ENCODE results near the gene CD163.

Gene CD163

DNA sequence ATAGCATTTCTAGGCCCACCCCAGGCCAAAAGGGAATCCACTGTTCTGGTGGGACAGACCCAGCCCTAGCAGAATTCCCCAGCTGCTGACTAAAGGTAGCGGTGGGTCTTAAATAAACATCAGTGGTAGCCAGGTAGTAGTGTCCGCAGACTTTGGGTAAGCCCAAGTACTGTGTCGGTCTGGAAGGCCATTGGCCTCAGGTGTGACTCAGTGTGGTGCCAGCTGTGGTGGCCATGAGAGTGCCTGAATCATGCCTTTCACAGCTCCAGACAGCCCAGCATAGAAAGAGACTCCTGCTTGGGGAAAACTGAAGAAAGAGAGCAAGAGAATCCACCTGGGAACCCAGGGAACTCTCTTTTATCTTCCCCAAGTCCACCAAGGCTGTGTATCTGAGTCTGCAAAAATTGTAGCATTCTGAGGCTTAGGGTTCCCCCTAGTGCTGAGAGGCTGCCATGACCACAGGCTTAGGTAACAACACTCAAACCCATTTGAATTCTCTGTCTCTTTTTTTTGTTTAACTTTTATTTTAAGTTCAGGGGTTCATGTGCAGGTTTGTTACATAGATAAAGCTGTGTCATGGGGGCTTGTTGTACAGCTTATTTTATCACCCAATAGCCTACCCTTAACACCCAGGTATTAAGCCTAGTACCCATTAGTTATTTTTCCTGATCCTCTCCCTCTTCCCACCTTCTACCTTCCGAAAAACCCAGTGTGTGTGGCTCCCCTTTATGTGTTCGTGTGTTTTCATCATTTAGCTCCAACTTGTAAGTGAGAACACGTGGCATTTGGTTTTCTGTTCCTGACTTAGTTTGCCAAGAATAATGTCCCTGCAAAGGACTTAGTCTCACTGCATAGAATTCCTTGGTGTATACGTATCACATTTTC lies 43.0 kb downstream of the CD163 start:
- H3K36me3 ChIP-seq (ENCODE audit: control insufficient read depth in 2 of 2, insufficient read depth in 1 of 2, low read length in 2 of 2) = no peaks in the 10 kb centered on the region
- H3K27ac ChIP-seq (ENCODE audit: extremely low read depth, low read depth, low read length) = no peak overlapping the region
- POLR2A ChIA-PET = no interaction called here
- H3K4me1 ChIP-seq (ENCODE audit: control insufficient read depth, insufficient read depth, low read length) = no peaks in the 10 kb centered on the region
- H3K9me3 ChIP-seq (ENCODE audit: control insufficient read depth, insufficient read depth, low read depth, low read length) = no peaks in the 10 kb centered on the region
- CTCF ChIA-PET = interaction anchor here (0.6 to 3.0 kb wide), 21 partner anchors 8 to 1283 kb away, joined by 3 to 14 read pairs (median 3); no protein-coding TSS in a partner anchor
- TF ChIP-seq, protein P1, sequence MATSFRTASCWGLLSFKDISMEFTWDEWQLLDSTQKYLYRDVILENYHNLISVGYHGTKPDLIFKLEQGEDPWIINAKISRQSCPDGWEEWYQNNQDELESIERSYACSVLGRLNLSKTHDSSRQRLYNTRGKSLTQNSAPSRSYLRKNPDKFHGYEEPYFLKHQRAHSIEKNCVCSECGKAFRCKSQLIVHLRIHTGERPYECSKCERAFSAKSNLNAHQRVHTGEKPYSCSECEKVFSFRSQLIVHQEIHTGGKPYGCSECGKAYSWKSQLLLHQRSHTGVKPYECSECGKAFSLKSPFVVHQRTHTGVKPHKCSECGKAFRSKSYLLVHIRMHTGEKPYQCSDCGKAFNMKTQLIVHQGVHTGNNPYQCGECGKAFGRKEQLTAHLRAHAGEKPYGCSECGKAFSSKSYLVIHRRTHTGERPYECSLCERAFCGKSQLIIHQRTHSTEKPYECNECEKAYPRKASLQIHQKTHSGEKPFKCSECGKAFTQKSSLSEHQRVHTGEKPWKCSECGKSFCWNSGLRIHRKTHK (tag by site-specific recombination; IDR thresholded peaks at IDR 0.05) = no peak
- TF ChIP-seq ZNF112 (tag by site-specific recombination; IDR thresholded peaks at IDR 0.05) (no peak), ZNF600 (tag by site-specific recombination; IDR thresholded peaks at IDR 0.05) (no peak), ZNF654 (tag by site-specific recombination; IDR thresholded peaks at IDR 0.05; ENCODE audit: low read depth) (peak; percentile 56), ZNF561 (tag by site-specific recombination; IDR thresholded peaks at IDR 0.05; ENCODE audit: borderline replicate concordance) (no peak), ZNF677 (tag by site-specific recombination; IDR thresholded peaks at IDR 0.05) (no peak), ZNF335 (tag by site-specific recombination; conservative IDR thresholded peaks at IDR 0.05) (peak; percentile 20; the same call in 1 of the 2 replicates), ZNF404 (tag by site-specific recombination; IDR thresholded peaks at IDR 0.05) (no peak), CTCF (tag by site-specific recombination; IDR thresholded peaks at IDR 0.05) (peak; percentile 57; the same call in 1 of the 2 replicates), ZBTB21 (tag by site-specific recombination; IDR thresholded peaks at IDR 0.05) (no peak), SP3 (tag by site-specific recombination; IDR thresholded peaks at IDR 0.05) (no peak)
- TF ChIP-seq, protein P2, sequence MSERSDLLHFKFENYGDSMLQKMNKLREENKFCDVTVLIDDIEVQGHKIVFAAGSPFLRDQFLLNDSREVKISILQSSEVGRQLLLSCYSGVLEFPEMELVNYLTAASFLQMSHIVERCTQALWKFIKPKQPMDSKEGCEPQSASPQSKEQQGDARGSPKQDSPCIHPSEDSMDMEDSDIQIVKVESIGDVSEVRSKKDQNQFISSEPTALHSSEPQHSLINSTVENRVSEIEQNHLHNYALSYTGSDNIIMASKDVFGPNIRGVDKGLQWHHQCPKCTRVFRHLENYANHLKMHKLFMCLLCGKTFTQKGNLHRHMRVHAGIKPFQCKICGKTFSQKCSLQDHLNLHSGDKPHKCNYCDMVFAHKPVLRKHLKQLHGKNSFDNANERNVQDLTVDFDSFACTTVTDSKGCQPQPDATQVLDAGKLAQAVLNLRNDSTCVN (tag by site-specific recombination; optimal IDR thresholded peaks at IDR 0.05) = no peak
- TF ChIP-seq, protein P3, sequence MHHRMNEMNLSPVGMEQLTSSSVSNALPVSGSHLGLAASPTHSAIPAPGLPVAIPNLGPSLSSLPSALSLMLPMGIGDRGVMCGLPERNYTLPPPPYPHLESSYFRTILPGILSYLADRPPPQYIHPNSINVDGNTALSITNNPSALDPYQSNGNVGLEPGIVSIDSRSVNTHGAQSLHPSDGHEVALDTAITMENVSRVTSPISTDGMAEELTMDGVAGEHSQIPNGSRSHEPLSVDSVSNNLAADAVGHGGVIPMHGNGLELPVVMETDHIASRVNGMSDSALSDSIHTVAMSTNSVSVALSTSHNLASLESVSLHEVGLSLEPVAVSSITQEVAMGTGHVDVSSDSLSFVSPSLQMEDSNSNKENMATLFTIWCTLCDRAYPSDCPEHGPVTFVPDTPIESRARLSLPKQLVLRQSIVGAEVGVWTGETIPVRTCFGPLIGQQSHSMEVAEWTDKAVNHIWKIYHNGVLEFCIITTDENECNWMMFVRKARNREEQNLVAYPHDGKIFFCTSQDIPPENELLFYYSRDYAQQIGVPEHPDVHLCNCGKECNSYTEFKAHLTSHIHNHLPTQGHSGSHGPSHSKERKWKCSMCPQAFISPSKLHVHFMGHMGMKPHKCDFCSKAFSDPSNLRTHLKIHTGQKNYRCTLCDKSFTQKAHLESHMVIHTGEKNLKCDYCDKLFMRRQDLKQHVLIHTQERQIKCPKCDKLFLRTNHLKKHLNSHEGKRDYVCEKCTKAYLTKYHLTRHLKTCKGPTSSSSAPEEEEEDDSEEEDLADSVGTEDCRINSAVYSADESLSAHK (tag by site-specific recombination; IDR thresholded peaks at IDR 0.05) = no peak
- no peak overlapping the region for H3K4me3 ChIP-seq (ENCODE audit: low read depth, low read length)

GRCh38 chr12:7459973-7460372 lies 43.6 kb downstream of the CD163 start:
- CTCF ChIA-PET = interaction anchor here (0.6 to 3.0 kb wide), 11 partner anchors 15 to 258 kb away, joined by 3 to 14 read pairs (median 4); no protein-coding TSS in a partner anchor
- POLR2A ChIA-PET = no interaction called here
- Histone ChIP-seq H3K36me3 (ENCODE audit: control insufficient read depth in 2 of 2, insufficient read depth in 1 of 2, low read length in 2 of 2) (no peaks in the 10 kb centered on the region), H3K4me3 (ENCODE audit: low read depth, low read length) (no peak overlapping the region), H3K27ac (ENCODE audit: extremely low read depth, low read depth, low read length) (no peak overlapping the region), H3K4me1 (ENCODE audit: control insufficient read depth, insufficient read depth, low read length) (no peaks in the 10 kb centered on the region), H3K9me3 (ENCODE audit: control insufficient read depth, insufficient read depth, low read depth, low read length) (no peaks in the 10 kb centered on the region)
- TF ChIP-seq SCRT2 (tag by site-specific recombination; IDR thresholded peaks at IDR 0.05) (peak; percentile 35; the same call in 1 of the 2 replicates), ZNF335 (tag by site-specific recombination; conservative IDR thresholded peaks at IDR 0.05) (peak; percentile 29), ZNF10 (tag by site-specific recombination; IDR thresholded peaks at IDR 0.05) (no peak), ZNF561 (tag by site-specific recombination; IDR thresholded peaks at IDR 0.05; ENCODE audit: borderline replicate concordance) (no peak), ZFP41 (tag by site-specific recombination; IDR thresholded peaks at IDR 0.05; ENCODE audit: borderline replicate concordance) (no peak)
